Measurements from ENCODE around the gene VSTM5.
"Not testable (repeated sequence)": the region's sequence is repeated elsewhere in the genome, so short reads cannot be mapped to it uniquely, and the experiment has no call there.

VSTM5 gene

DNA sequence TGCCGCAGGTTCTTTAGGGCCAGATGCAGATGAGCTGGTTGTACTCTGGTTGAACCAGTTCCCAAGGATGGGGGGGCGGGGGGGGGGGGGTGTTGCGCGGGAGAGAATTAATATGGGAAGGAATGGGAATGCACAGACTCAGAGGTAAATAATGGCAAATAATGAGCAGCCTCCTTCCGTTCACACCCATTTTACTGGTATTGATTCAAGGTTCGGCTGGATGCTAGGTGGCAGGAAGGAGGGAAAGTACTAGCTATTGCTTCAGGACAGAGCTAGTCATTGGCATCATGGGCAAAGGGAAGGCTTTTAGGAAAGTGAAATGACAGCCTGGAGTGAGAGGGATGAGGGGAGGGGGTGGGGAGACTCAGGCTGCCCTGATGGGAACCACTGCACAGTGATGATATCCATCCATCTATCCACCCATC is at the start of gene VSTM5:
Gene VSTM5, minus strand, starts transcription at position 25 of the 425 bp plus-strand sequence. CDS start 116 bp downstream, outside the sequence.
- DNase-seq = no peak

GRCh38 chr11:93895106-93895862 is 44.9 kb upstream of the VSTM5 start:
- DNase-seq = peak; percentile 31 to 36 (median 35)

DNA sequence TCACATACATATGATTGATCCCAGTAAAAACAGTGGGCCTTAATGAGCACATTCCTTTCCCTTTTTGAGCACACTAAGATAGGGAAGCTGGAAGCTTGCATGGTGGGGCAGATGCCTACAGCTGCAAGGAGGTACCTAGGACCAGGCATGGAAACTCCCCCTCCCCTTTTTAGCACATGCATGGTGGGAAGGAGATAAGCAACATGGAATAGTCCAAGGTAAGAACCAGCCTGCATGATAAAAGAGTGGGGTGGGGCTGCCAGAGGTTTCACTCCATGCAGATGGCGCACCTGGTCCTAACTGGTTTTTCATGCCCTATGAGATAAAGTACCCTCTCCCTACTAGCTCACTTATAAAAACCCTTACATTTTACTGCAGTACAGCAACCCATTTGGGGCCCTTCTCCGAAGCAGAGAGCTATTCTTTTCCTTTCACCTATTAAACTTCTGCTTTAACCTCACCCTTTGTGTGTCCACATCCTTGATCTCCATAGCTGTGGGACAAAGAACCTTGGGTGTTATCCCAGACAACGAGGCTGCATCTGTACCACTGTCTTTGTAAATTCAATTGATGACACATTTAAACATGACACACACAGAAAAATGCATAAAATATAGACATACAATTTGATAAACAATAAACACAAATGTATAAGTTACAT is 40.1 kb upstream of the VSTM5 start:
- DNase-seq = no peak

GRCh38 chr11:93887111-93887510 is 36.7 kb upstream of the VSTM5 start:
- no peak for DNase-seq

DNA sequence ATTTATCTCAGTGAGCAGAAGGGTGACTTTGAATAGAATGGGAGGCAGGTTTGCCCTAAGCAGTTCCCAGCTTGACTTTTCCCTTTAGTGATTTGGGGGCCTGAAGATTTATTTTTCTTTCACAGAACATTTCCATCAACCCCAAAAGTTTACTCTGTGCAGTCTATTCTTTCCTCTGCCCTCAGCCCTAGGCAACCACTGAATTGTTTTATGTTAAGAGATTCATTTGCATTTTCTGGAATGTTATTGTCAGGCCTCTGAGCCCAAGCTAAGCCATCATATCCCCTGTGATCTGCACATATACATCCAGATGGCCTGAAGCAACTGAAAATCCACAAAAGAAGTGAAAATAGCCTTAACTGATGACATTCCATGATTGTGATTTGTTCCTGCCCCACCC is 28.7 kb upstream of the VSTM5 start:
- not testable (repeated sequence) for DNase-seq

DNA sequence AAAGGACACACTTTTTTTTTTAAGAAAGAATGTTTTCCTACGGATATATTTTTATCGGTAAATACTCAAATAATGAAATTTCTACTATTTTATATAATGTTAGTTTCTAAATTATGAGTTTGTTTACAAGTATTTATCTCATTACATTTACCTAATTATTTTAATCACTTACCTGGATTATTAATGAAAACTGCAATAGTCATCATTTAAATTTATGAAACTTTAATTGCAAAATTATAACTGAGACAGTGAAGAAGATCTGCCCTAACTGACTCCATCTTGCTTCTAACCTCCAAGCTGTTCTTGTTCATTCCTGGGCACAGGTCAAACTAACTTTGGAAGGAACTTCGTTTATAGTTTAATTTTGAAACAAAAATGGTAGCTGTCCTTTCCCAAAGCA is 25.2 kb upstream of the VSTM5 start:
- no peak for DNase-seq

GRCh38 chr11:93871526-93871925 is 21.1 kb upstream of the VSTM5 start:
- no peak for DNase-seq

- no peak for DNase-seq
Observed at GRCh38 chr11:93870616-93871015, 20.2 kb upstream of the VSTM5 start.

DNA sequence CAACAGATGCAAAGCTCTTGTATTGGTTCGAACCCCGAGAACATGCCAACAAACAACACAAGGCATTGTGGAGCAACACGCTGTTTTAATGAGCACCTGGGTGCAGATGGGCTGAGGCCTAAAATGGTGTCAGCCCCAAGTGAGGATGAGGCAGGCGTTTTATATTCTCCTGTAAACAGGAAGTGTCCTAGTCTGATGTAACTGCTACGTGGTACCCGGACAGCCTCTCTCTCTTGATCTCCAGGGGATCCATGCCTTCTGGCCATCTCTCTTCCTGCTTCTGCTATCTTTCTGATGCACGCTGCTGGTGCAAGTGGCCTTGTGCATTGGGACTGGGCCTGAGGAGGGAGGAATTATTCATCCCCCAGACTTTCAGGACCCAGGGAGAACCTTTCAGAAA is 19.4 kb upstream of the VSTM5 start:
- DNase-seq = no peak

- DNase-seq = not testable (repeated sequence)
Observed at GRCh38 chr11:93868404-93868803, 18.0 kb upstream of the VSTM5 start.

DNA sequence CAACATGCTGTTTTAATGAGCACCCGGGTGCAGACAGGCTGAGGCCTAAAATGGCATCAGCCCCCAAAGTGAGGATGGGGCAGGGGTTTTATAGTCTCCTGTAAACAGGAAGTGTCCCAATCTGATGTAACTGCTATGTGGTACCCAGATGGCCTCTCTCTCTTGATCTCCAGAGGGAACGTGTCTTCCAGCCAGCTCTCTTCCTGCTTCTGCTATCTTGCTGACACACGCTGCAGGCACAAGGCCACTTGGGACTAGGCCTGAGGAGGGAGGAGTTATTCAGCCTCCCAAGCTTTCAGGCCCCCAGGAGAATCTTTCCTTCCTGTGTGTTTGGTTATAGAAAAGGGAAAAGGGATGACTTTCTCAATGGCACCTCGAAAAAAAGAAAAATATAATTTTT is 11.4 kb upstream of the VSTM5 start:
- no peak for DNase-seq

GRCh38 chr11:93858121-93858775 is 7.8 kb upstream of the VSTM5 start:
- no peak for DNase-seq

GRCh38 chr11:93857413-93858120 is 7.1 kb upstream of the VSTM5 start:
- no peak for DNase-seq

GRCh38 chr11:93852242-93852641 is 1.8 kb upstream of the VSTM5 start:
- no peak for DNase-seq

DNA sequence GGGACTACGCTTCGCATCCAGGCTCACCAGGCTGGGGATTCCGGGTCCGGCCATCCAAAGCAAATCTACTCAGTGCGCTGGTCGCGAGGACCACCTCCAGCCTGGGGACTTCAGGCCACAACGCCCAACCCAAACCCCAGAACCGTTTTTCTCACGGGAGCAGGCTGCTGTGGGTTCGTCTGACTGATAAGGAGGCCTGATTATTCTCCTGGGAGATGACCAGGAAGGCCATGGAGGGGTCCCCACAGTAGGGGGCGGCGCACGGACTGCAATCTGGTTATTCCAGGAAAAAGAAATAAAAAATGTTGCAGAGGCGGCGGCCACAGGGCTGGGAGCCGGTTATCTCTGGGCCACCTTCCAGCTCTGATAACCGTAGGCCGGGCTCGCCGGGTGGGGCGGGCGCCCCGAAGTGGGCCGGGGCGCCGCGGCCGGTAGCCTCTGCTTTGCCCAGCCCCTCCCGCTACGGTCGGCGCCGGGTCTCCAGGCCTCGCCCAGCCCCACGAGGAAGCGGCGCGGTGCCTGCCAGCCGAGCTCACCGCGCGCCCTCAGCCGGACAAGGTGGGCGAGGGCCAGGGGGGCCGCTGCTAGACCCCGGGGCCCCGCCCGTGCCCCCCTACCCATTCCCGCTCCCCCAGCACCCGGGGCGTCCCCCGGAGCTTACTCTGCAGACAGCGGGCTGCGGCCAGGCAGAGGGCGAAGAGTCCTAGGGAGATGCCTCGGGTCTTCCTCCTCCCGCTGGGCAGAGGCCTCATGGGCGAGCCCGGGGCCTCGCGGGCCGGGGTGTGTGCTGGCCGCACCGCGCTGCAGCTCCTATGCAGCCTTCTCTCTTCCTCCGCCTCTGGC is 446 bp downstream of the VSTM5 start:
- peak in 2 of 3 donors; percentile 6 to 7 for DNase-seq

GRCh38 chr11:93849201-93849600 is 1.2 kb downstream of the VSTM5 start:
- DNase-seq = no peak

DNA sequence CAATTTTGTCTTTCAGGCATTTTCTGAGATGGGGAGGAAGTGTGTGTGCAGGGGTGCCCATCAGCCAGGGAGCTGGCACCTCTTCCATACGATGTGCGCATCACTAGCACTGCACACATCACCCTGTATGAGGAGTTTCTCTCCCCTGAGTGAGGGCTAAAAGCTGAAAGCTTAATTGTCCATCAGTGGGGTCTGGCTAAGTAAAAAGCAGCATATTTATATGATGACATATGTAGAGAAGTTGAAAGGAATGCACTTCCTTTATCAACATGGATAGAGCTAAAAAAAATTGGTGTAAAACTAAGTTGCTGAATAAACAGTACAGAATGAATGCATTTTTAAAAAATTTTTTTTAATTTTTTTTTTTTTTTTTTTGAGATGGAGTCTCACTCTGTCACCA is 4.0 kb downstream of the VSTM5 start:
- no peak for DNase-seq

DNA sequence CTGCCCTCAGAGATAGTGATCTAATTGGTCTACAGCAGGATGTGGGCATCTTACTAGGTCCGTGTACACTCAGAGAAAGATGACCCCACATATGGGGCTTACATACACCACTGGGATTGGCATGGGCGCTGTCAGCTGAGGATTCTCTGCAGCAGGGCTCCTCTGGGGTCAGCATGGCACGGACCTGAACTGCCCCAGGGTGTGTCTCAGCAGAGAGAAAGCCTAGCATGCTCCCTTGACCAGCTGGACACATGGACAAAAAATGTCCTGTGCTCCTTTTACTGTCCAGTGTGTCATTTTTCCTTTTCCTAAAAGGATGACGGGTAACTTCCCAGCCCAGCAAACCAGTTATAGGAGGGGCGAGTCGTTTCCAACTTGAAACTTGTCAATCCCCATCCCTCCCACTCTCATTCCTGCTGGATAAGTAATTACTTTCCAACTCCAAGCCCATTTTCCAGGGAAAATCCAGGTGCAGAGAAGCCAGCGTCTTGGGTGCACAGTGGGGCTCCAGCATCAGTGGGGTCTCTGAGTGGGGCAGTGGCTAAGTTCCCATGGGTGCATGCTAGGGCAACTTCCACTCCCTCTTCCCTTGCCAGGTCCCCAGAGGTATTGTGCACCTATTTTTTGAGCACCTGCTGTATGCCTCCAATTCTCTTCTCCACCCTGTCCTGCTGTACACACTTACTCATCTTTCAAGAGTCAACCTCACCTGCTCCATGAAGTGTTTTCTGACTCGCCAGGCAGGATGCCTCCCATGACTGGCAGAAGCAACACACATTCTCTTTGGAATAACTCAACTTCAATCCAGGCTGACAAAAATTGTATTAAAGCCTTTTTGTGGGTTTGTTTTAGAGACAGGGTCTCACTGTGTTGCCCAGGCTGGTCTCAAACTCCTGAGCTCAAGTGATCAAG is 5.0 kb downstream of the VSTM5 start:
- DNase-seq = no peak

GRCh38 chr11:93844568-93844967 is 5.8 kb downstream of the VSTM5 start:
- no peak for DNase-seq

DNA sequence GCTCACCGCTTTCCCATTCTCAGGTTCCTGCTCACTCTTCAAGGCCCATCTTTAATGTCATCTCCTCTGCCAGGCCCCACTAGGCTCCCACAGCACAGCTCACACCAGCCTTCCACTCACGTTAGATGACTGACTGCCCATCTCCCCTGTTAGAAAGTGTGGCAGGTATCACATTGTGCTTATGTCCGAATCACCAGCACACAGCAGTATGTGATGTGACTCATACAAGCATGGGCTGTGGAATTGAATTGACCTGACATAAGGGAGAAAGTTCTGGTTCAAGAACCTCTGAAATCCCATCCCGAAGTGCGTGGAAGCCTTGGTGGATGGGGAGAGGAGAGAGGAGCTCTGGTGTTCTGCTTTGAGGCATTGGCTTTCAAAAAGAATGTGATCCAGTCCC is 6.5 kb downstream of the VSTM5 start:
- DNase-seq = no peak

GRCh38 chr11:93842461-93842860 is 8.0 kb downstream of the VSTM5 start:
- DNase-seq = no peak

All from suppressor macrophage treated with lipopolysaccharide for 1 hour (primary cell).